HL-60 (cell line): Measurements from ENCODE around the gene SLC52A1.
A peak's percentile ranks its signal among the peaks of the same experiment; 100 is the strongest.
"Not testable (repeated sequence)": the region's sequence is repeated elsewhere in the genome, so short reads cannot be mapped to it uniquely, and the experiment has no call there.

Source experiments
- DNase-seq, 2 experiments: peaks; one replicate each; pipeline ENCODE4 v3.0.0-alpha.2; 2010 to 2020; ENCODE audit warnings: low read depth in 1 of 2, low spot score in 1 of 2
- H3K27ac ChIP-seq: fragments of 250-450 bp; sonication (Bioruptor Pico); replicated peaks from 2 replicates; pipeline ENCODE4 v1.5.1; 2020; ENCODE audit warnings: mild to moderate bottlenecking, moderate library complexity
- H3K27me3 ChIP-seq: fragments of 250-450 bp; sonication (Bioruptor Pico); 2 replicates; pipeline ENCODE4 v1.5.1; 2021; ENCODE audit warnings: mild to moderate bottlenecking, moderate library complexity; ENCODE audit not compliant: insufficient read depth, poor library complexity, severe bottlenecking
- H3K4me3 ChIP-seq: replicated peaks from 2 replicates; pipeline ENCODE4 v1.5.1; 2011; ENCODE audit warnings: mild to moderate bottlenecking, control low read depth, low read length; ENCODE audit not compliant: insufficient read depth
- CTCF ChIP-seq: IDR thresholded peaks from one replicate; pipeline ENCODE4 v1.5.1; 2011; ENCODE audit warnings: low read length, control low read depth, inconsistent platforms; ENCODE audit not compliant: insufficient read depth
- GABPA ChIP-seq: IDR thresholded peaks from 2 replicates; pipeline ENCODE4 v1.6.1; 2012; ENCODE audit warnings: low read depth
- POLR2AphosphoS5 ChIP-seq: IDR thresholded peaks from 2 replicates; pipeline ENCODE4 v1.6.1; 2012; ENCODE audit warnings: low read depth
- SPI1 ChIP-seq: IDR thresholded peaks from 2 replicates; pipeline ENCODE4 v1.6.1; 2012; ENCODE audit warnings: low read depth, mild to moderate bottlenecking, borderline replicate concordance
- TF ChIP-seq, protein P1 (sequence below): IDR thresholded peaks from 2 replicates; pipeline ENCODE4 v1.6.1; 2012; ENCODE audit warnings: low read depth; ENCODE audit not compliant: insufficient replicate concordance

Gene SLC52A1

GRCh38 chr17:5031365-5032082 lies 3.7 kb downstream of the SLC52A1 start:
- Histone ChIP-seq H3K27ac (peak overlapping the region; percentile 76), H3K4me3 (0 out of 2 replicates have a peak overlapping the region, but pooled peaks have one; percentile 0), H3K27me3 (no peaks in the 10 kb centered on the region)
- TF ChIP-seq SPI1 (no peak), POLR2AphosphoS5 (no peak), GABPA (no peak), CTCF (no peak)
- TF ChIP-seq, protein P1, sequence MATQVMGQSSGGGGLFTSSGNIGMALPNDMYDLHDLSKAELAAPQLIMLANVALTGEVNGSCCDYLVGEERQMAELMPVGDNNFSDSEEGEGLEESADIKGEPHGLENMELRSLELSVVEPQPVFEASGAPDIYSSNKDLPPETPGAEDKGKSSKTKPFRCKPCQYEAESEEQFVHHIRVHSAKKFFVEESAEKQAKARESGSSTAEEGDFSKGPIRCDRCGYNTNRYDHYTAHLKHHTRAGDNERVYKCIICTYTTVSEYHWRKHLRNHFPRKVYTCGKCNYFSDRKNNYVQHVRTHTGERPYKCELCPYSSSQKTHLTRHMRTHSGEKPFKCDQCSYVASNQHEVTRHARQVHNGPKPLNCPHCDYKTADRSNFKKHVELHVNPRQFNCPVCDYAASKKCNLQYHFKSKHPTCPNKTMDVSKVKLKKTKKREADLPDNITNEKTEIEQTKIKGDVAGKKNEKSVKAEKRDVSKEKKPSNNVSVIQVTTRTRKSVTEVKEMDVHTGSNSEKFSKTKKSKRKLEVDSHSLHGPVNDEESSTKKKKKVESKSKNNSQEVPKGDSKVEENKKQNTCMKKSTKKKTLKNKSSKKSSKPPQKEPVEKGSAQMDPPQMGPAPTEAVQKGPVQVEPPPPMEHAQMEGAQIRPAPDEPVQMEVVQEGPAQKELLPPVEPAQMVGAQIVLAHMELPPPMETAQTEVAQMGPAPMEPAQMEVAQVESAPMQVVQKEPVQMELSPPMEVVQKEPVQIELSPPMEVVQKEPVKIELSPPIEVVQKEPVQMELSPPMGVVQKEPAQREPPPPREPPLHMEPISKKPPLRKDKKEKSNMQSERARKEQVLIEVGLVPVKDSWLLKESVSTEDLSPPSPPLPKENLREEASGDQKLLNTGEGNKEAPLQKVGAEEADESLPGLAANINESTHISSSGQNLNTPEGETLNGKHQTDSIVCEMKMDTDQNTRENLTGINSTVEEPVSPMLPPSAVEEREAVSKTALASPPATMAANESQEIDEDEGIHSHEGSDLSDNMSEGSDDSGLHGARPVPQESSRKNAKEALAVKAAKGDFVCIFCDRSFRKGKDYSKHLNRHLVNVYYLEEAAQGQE, result no peak
- DNase-seq, result peak; percentile 23 to 66

DNA sequence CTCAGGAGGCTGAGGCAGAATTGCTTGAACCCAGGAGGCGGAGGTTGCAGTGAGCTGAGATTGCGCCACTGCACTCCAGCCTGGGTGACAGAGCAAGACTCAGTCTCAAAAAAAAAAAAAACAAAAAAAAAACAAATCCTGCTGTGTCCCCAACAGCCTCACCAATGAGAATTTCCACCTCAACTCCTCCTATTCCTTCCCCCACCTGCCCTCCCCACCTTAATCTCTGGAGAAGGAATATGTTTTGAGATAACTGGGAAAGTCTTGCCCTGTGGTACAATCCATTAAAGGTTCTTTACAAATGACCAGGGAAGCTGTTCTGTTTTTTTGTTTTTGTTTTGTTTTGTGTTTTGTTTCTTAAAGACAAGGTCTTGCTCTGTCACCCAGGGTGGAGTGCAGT lies 5.1 kb downstream of the SLC52A1 start:
- H3K4me3 ChIP-seq, DNase-seq: not testable (repeated sequence)
- peak overlapping the region; percentile 76 for H3K27ac ChIP-seq

DNA sequence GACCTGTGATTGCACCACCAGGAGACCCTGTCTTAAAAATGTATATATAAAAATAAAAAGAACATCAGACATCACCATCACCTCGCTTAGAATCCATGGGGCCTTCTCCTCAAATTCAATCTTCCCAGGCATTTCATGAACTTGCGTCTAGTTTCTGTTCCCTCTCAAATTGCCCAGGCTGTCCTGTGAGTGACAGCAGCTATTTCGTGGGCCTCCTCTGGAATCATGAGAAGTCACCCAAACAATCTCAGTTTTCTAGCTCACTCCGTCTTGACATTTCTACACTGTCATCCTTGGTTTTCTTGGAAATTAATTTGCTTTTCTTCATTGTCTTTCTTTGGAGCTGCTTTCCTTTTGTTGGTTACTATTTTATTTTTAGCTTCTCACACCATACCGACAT lies 7.3 kb downstream of the SLC52A1 start:
- no peak for TF ChIP-seq SPI1
- no peak for TF ChIP-seq POLR2AphosphoS5
- no peak for TF ChIP-seq GABPA
- no peak for TF ChIP-seq CTCF
- TF ChIP-seq, protein P1, result no peak
- no peaks in the 10 kb centered on the region for H3K27me3 ChIP-seq
- H3K4me3 ChIP-seq, result no peak overlapping the region
- DNase-seq, result no peak
- no peak overlapping the region for H3K27ac ChIP-seq

More for the DNA sequence above, 5.1 kb downstream of the SLC52A1 start:
- not testable (repeated sequence) for H3K27me3 ChIP-seq

- TF ChIP-seq CTCF (no peak), POLR2AphosphoS5 (no peak), SPI1 (no peak), GABPA (no peak)
- TF ChIP-seq, protein P1, result no peak
- H3K27me3 ChIP-seq, result no peaks in the 10 kb centered on the region
- no peak overlapping the region for H3K4me3 ChIP-seq
- DNase-seq, result no peak
- H3K27ac ChIP-seq, result no peak overlapping the region
These were observed 7.9 kb downstream of the SLC52A1 start for GRCh38 chr17:5027299-5027698.
